ENCODE measurements around the gene CFAP61.
A peak's percentile ranks its signal among the peaks of the same experiment; 100 is the strongest.
"Not testable (repeated sequence)": the region's sequence is repeated elsewhere in the genome, so short reads cannot be mapped to it uniquely, and the experiment has no call there.

The CFAP61 gene

GRCh38 chr20:20331156-20331555, 278.8 kb downstream of the CFAP61 start:
- DNase-seq (ENCODE audit: low spot score) = no peak

GRCh38 chr20:20331817-20332216, 279.5 kb downstream of the CFAP61 start:
- no peak for DNase-seq (ENCODE audit: low spot score)

- no peak for DNase-seq (ENCODE audit: low spot score)
Observed at GRCh38 chr20:20333866-20334265, 281.5 kb downstream of the CFAP61 start.

- no peak for DNase-seq (ENCODE audit: low spot score)
Observed at GRCh38 chr20:20334489-20334888, 282.2 kb downstream of the CFAP61 start.

DNA sequence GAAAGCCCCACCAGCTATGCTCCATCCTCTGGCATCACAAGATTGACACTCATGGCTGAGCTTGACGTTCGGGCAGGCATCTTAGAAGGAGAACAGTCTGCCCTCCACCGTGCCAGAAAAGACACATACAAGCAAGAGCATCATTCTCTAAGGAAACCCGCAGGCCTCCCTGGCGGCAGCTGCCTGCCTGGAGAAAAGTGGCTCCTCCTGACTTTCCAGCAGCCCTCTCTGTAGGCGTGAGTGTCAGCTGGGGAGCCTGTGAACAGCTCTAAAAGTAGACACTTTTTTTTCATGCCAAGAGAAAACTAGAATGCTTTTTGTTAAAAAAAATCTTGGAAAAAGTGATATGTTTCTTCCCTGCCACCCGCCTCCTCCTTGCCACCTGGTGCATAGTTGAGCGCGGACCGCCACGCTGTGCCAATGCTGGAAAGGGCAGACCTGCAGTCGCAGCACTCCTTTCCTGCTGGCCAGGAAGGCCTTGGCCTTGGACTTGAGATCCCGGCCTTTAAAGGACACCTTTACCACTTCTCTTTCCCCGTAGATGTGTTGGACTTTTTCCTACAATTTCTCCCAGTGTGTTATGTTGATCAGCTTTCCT, 285.9 kb downstream of the CFAP61 start:
- no peak for DNase-seq (ENCODE audit: low spot score)

GRCh38 chr20:20340443-20340842, 288.1 kb downstream of the CFAP61 start:
- DNase-seq (ENCODE audit: low spot score) = no peak

GRCh38 chr20:20341371-20341770, 289.0 kb downstream of the CFAP61 start:
- no peak for DNase-seq (ENCODE audit: low spot score)

DNA sequence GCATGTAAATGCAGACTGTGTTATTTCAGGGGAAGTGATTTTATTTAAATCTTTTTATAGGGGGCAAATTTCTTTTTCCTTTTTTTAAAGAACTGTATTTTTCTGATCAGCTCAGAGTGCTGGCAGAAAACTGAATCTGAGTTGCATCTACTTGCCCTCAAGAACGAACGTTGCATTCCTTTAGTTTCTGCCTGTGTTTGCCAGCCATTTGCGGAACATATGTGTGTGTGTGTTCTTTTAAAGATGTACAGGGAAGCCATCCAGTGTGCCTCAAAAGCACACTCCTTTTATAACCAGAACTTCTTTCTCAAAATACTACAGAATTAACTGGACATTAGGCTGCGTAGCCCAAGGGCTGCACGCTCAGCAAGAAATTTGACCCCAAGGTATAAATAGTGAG, 289.7 kb downstream of the CFAP61 start:
- DNase-seq (ENCODE audit: low spot score) = no peak

- no peak for DNase-seq (ENCODE audit: low spot score)
Observed at GRCh38 chr20:20343932-20344331, 291.6 kb downstream of the CFAP61 start.

GRCh38 chr20:20344476-20344875, 292.1 kb downstream of the CFAP61 start:
- DNase-seq (ENCODE audit: low spot score) = no peak

DNA sequence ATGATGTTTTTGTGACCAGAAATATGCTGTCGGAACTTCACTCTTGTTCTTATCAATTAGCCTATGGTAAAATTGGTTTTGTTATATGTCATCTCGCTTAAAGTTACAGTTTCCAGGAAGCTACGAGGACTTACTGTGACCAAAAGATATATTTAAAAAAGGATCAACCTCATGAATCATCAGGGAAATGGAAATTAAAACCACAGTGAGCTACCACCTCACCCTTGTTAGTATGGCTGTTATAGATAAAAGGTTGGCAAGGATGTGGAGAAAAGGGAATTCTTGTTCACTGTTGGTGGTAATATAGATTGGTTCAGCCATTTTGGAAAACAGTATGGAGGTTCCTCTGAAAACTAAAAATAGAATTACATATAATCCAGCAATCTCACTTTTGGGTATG, 301.2 kb downstream of the CFAP61 start:
- DNase-seq (ENCODE audit: low spot score) = no peak

DNA sequence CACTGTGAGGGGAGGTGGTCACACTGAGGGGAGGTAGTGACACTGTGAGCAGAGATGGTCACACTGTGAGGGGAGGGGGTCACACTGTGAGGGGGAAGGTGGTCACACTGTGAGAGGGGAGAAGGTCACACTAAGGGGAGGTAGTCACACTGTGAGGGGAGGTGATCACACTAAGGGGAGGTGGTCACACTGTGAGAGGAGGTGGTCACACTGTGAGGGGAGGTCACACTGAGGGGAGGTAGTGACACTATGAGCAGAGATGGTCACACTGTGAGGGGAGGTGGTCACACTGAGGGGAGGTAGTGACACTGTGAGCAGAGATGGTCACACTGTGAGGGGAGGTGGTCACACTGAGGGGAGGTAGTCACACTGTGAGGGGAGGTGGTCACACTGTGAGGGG, 303.2 kb downstream of the CFAP61 start:
- DNase-seq (ENCODE audit: low spot score) = not testable (repeated sequence)

GRCh38 chr20:20358801-20359200, 306.5 kb downstream of the CFAP61 start:
- DNase-seq (ENCODE audit: low spot score) = no peak

DNA sequence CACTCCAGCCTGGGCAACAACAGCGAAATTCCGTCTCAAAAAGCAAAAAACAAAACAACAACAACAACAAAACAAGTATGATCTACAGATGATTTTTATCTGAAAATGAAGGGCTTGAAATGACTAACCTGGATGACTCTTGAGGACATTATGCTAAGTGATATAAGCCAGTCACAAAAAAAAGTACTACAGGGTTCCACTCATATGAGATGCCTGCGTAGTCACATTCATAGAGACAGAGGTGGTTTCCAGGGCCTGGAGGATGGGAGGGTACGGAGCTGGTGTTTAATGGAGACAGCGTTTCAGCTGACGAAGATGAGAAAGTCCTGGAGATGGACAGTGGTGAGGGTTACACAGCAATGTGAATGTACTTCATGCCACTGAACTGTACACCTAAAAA, 307.3 kb downstream of the CFAP61 start:
- DNase-seq (ENCODE audit: low spot score) = no peak

DNA sequence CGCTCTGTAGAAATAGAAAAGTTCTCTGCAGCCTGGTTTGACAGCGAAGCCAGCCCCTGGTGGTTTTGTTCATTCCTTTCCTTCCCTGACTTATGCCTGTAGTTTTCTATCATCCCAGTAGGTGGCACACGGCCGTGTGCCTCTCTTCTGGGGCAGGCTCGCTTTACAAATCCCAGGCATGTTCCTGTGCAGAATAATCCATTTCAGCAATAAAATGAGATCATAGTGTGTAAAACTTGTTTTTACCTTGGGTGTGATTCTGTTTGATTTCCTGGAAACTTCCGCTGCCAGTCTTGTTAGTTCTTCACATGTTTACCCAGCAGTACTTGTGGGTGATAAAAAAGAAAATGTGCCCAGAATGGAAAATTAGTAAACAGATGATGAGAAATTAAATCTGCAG, 308.1 kb downstream of the CFAP61 start:
- peak; percentile 85 for DNase-seq (ENCODE audit: low spot score)

- no peak for DNase-seq (ENCODE audit: low spot score)
Observed at GRCh38 chr20:20362774-20363433, 310.6 kb downstream of the CFAP61 start.

DNA sequence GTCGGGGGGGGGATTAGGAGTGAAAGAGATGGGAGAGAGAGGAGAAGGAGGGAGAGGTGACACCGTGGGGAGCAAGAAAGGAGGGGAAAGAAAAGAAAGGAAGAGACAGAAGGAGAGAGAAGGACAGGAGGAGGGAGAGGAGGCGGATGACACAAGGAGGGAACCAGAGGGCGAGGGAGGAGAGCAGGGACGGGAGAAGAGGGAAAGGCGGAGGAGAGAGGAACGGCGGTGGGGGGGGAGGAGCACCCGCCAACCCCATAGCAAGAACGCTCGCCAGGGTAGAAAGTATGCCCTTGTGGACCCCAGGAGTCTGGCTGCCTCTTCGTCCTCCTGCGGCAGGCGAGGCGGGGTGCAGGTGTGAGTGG, 311.1 kb downstream of the CFAP61 start:
- no peak for DNase-seq (ENCODE audit: low spot score)

GRCh38 chr20:20363799-20364592, 311.7 kb downstream of the CFAP61 start:
- no peak for DNase-seq (ENCODE audit: low spot score)

GRCh38 chr20:20364593-20365479, 312.5 kb downstream of the CFAP61 start:
- no peak for DNase-seq (ENCODE audit: low spot score)

DNA sequence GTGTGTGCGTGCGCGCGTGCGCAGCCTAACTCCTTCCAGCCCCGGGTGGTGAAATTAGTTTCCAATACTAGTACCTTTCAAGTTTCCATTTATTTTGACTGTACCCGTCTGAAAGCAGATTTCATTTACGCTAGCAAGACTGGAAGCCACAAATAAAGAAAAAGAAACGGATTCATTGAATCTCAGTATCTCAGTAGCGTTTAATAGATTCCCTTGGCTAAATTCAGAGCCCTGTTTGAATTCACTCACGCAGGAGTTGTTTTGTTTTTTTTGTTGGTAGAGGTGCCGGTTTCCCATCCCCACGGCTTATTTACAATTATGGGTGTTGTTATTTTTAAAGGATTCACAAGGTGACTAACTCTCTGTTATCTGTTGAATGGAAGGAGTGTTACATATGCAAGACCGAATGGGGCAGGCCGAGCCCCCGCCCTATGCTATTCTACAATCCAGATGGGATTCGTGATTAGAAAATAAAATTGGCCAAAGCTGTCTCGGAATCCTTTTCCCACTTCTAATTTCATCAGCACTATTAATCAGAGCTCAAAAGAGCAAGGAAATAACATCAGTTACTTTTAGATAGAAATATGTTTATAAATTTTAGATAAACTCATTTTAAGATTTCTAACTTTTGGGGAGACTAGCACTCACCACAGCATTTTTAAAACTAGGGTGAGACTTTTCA, 313.3 kb downstream of the CFAP61 start:
- no peak for DNase-seq (ENCODE audit: low spot score)

- no peak for DNase-seq (ENCODE audit: low spot score)
Observed at GRCh38 chr20:20366551-20366875, 314.2 kb downstream of the CFAP61 start.

All from AG20443 (cell line).